HepG2 (cell line): ENCODE measurements around the gene CKMT1A. TPM values are rescaled to one million over a fixed set of nuclear protein-coding genes. Genes with fewer than 3 reads are reported as not detected.

ENCODE experiments used
- ATAC-seq: fragments of 200-7000 bp; cut with Tn5 transposase; 3 replicates; pipeline ENCODE4 v1.9.1; 2020; ENCODE audit warnings: mild to moderate bottlenecking, moderate library complexity
- BruUV-seq: library from RNA; stranded (reverse); fragments of 400-500 nt; replicated peaks from 2 replicates; lab custom pipeline; 2021; lab: Mats Ljungman, UMichigan
- CTCF ChIA-PET: fragments of 300-600 bp; formaldehyde crosslinking; extraction: SDS; loops from one replicate; lab custom pipeline; 2021; ENCODE audit warnings: low total read pairs, inconsistent platforms, low intra/inter-chr PET ratio; lab: Yijun Ruan, JAX
- POLR2A ChIA-PET: fragments of 350-600 bp; sonication (Branson Sonifier 250); formaldehyde crosslinking; loops from one replicate; lab custom pipeline; 2020; ENCODE audit warnings: antibody characterized with exemption, inconsistent platforms; lab: Yijun Ruan, JAX
- DNase-seq: peaks from one replicate; pipeline ENCODE4 v3.0.0-alpha.2; 2015; ENCODE audit warnings: low spot score
- FAIRE-seq: peaks from 3 replicates; lab custom pipeline; 2011; peaks lifted over from hg19 to GRCh38; lab: Jason Lieb, UNC
- H2AFZ ChIP-seq: one replicate; pipeline ENCODE4 v1.6.1; 2011; ENCODE audit warnings: low read length, inconsistent platforms
- H3K27ac ChIP-seq: fragments of 300-600 bp; 3 replicates; pipeline ENCODE4 v1.8.0; 2011; ENCODE audit warnings: mixed run types, mild to moderate bottlenecking, mixed read lengths, low read length, inconsistent platforms; ENCODE audit not compliant: insufficient read depth; ENCODE audit errors: extremely low read length
- H3K27me3 ChIP-seq, 2 experiments: fragments of 200-600 bp in 1 of 2; 2 replicates in 1 of 2; 3 replicates in 1 of 2; pipeline versions ENCODE4 v1.6.0 to v1.8.0; 2011; ENCODE audit warnings: low read length in 2 of 2, mild to moderate bottlenecking in 2 of 2, moderate library complexity in 2 of 2, inconsistent platforms in 1 of 2; ENCODE audit not compliant: insufficient read depth in 2 of 2, control insufficient read depth in 1 of 2
- H3K36me3 ChIP-seq, 2 experiments: fragments of 200-600 bp in 1 of 2; replicated peaks in 1 of 2; 2 replicates in 1 of 2; 3 replicates in 1 of 2; pipeline versions ENCODE4 v1.5.1 to v1.8.0; 2011; ENCODE audit warnings: low read length in 2 of 2, inconsistent platforms in 1 of 2; ENCODE audit not compliant: insufficient read depth in 2 of 2, control insufficient read depth in 1 of 2
- H3K4me1 ChIP-seq: 2 replicates; pipeline ENCODE4 v1.5.1; 2012; ENCODE audit warnings: low read length, inconsistent platforms; ENCODE audit not compliant: insufficient read depth
- H3K4me2 ChIP-seq: 2 replicates; pipeline ENCODE4 v1.6.0; 2011; ENCODE audit warnings: low read depth, low read length, inconsistent platforms
- H3K4me3 ChIP-seq, 3 experiments: fragments of 200-600 bp in 1 of 3; sonication (generic), shearing (Covaris generic) in 1 of 3; replicated peaks in 1 of 3; 2 replicates each; pipeline ENCODE4 v1.5.1; 2011 to 2016; ENCODE audit warnings: low read length in 3 of 3, inconsistent platforms in 2 of 3, low read depth in 2 of 3, mild to moderate bottlenecking in 2 of 3, control low read depth in 1 of 3, mixed read lengths in 1 of 3; ENCODE audit not compliant: insufficient read depth in 1 of 3
- H3K79me2 ChIP-seq: one replicate; pipeline ENCODE4 v1.6.1; 2011; ENCODE audit warnings: low read length, inconsistent platforms; ENCODE audit not compliant: insufficient read depth
- H3K9ac ChIP-seq: 2 replicates; pipeline ENCODE4 v1.6.0; 2011; ENCODE audit warnings: mild to moderate bottlenecking, low read depth, low read length, inconsistent platforms; ENCODE audit not compliant: insufficient read depth
- H3K9me3 ChIP-seq: 2 replicates; pipeline ENCODE4 v1.5.1; 2012; ENCODE audit warnings: mild to moderate bottlenecking, low read length
- H4K20me1 ChIP-seq: 2 replicates; pipeline ENCODE4 v1.6.0; 2011; ENCODE audit warnings: inconsistent platforms, mild to moderate bottlenecking, low read length, moderate library complexity; ENCODE audit not compliant: insufficient read depth
- ZKSCAN5 ChIP-seq: sonication (generic); formaldehyde crosslinking; IDR thresholded peaks from 2 replicates; pipeline ENCODE4 v1.5.1; 2020; ENCODE audit warnings: mild to moderate bottlenecking, missing genetic modification reagents
- WGBS: methylation state at CpG from one replicate; pipeline ENCODE4 v1.1.6; 2017; ENCODE audit warnings: low lambda C conversion rate; 5-methylcytosine and 5-hydroxymethylcytosine counted together
- in situ Hi-C: cut with HindIII; loops from 2 replicates; pipeline ENCODE4 v1.10.0; 2017; ENCODE audit warnings: low pct_unique_long_range_greater_than_20kb; ENCODE audit not compliant: extremely low pct_ligation_motif_present
- intact Hi-C: fragments of 100-400 bp; cut with micrococcal nuclease; formaldehyde crosslinking; loops from one replicate; pipeline ENCODE4 v1.10.0; 2022; ENCODE audit not compliant: unreplicated experiment
- polyA plus RNA-seq, 8 experiments: library from polyadenylated mRNA; depleted of rRNA in 3 of 8; stranded (reverse) in 7 of 8; unstranded in 1 of 8; fragments of >200 nt; fragmentation: Illumina TruSeq in 4 of 8; extraction: Trizol in 4 of 8; gene quantifications; 2 replicates each; pipeline versions ENCODE4 v1.2.1 to v1.2.3, GENCODE V29; 2011 to 2016; ENCODE audit warnings: low read depth in 4 of 8, missing spikeins in 1 of 8, mixed read lengths in 1 of 8; ENCODE audit not compliant: insufficient read depth in 1 of 8
- total RNA-seq, 5 experiments: library from RNA; depleted of rRNA; stranded (reverse); fragments of >200 nt; fragmentation: Illumina TruSeq; extraction: Trizol; gene quantifications; 2 replicates each; pipeline ENCODE4 v1.2.3, GENCODE V29; 2016; ENCODE audit warnings: low read depth in 1 of 5
- TF ChIP-seq, protein P1 (sequence below): sonication (generic); formaldehyde crosslinking; IDR thresholded peaks from 2 replicates; pipeline ENCODE4 v1.5.0; 2020; ENCODE audit warnings: mild to moderate bottlenecking, missing genetic modification reagents
- TF ChIP-seq, protein P2 (sequence below): sonication (generic); formaldehyde crosslinking; IDR thresholded peaks from 2 replicates; pipeline ENCODE4 v1.4.0; 2020; ENCODE audit warnings: missing genetic modification reagents
- TF ChIP-seq, protein P3 (sequence below), 2 experiments: fragments of 450-650 bp in 1 of 2; sonication (generic) in 1 of 2; formaldehyde crosslinking in 1 of 2; IDR thresholded peaks; 2 replicates each; pipeline versions ENCODE4 v1.6.1 to v1.8.0; 2016 to 2022; ENCODE audit warnings: antibody characterized with exemption in 1 of 2, mild to moderate bottlenecking in 1 of 2, missing genetic modification reagents in 1 of 2

The CKMT1A gene
- total and polyA plus RNA-seq, 2 of the 13 experiments (the other 11 are each of a cell fraction or from before 2014, with no cell fraction given) = 0.13 to 0.46 TPM

DNA sequence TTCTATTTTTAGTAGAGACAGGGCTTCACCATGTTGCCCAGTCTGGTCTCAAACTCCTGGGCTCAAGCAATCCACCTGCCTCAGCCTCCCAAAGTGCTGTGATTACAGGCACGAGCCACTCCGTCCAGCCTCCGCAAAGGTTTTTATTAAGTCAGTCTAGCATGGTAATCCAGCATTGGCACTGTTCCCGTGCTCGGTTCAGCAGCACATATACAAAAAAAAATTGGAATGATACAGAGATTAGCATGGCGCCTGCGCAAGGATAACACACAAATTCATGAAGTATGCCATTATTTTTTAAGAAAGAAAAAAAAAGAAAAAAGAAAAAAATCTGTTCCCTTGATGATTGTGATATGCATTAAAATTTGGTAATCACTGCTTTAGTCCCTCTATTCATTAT, 8.5 kb downstream of the CKMT1A start:
- ChIA-PET POLR2A (no interaction called here), CTCF (no interaction called here)
- Histone ChIP-seq H3K27me3 (no peaks in the 10 kb centered on the region), H3K4me2 (no peak overlapping the region), H3K36me3 (no peaks in the 10 kb centered on the region), H3K27ac (no peak overlapping the region), H3K9me3 (no peaks in the 10 kb centered on the region), H3K4me3 (no peak overlapping the region), H3K4me1 (no peaks in the 10 kb centered on the region), H3K79me2 (no peaks in the 10 kb centered on the region), H3K9ac (no peak overlapping the region), H2AFZ (no peak overlapping the region), H4K20me1 (no peaks in the 10 kb centered on the region)
- no TSS peak for BruUV-seq
- ATAC-seq (no peak), DNase-seq (no peak), FAIRE-seq (no peak)
- in situ Hi-C loops (no loop called here), intact Hi-C loops (no loop called here)
- TF ChIP-seq, protein P1, sequence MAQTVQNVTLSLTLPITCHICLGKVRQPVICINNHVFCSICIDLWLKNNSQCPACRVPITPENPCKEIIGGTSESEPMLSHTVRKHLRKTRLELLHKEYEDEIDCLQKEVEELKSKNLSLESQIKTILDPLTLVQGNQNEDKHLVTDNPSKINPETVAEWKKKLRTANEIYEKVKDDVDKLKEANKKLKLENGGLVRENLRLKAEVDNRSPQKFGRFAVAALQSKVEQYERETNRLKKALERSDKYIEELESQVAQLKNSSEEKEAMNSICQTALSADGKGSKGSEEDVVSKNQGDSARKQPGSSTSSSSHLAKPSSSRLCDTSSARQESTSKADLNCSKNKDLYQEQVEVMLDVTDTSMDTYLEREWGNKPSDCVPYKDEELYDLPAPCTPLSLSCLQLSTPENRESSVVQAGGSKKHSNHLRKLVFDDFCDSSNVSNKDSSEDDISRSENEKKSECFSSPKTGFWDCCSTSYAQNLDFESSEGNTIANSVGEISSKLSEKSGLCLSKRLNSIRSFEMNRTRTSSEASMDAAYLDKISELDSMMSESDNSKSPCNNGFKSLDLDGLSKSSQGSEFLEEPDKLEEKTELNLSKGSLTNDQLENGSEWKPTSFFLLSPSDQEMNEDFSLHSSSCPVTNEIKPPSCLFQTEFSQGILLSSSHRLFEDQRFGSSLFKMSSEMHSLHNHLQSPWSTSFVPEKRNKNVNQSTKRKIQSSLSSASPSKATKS (CRISPR knock-in tag) = no peak
- no peak for TF ChIP-seq ZKSCAN5 (CRISPR knock-in tag)
- TF ChIP-seq, protein P2, sequence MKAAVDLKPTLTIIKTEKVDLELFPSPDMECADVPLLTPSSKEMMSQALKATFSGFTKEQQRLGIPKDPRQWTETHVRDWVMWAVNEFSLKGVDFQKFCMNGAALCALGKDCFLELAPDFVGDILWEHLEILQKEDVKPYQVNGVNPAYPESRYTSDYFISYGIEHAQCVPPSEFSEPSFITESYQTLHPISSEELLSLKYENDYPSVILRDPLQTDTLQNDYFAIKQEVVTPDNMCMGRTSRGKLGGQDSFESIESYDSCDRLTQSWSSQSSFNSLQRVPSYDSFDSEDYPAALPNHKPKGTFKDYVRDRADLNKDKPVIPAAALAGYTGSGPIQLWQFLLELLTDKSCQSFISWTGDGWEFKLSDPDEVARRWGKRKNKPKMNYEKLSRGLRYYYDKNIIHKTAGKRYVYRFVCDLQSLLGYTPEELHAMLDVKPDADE (CRISPR knock-in tag) = no peak
- TF ChIP-seq, protein P3, sequence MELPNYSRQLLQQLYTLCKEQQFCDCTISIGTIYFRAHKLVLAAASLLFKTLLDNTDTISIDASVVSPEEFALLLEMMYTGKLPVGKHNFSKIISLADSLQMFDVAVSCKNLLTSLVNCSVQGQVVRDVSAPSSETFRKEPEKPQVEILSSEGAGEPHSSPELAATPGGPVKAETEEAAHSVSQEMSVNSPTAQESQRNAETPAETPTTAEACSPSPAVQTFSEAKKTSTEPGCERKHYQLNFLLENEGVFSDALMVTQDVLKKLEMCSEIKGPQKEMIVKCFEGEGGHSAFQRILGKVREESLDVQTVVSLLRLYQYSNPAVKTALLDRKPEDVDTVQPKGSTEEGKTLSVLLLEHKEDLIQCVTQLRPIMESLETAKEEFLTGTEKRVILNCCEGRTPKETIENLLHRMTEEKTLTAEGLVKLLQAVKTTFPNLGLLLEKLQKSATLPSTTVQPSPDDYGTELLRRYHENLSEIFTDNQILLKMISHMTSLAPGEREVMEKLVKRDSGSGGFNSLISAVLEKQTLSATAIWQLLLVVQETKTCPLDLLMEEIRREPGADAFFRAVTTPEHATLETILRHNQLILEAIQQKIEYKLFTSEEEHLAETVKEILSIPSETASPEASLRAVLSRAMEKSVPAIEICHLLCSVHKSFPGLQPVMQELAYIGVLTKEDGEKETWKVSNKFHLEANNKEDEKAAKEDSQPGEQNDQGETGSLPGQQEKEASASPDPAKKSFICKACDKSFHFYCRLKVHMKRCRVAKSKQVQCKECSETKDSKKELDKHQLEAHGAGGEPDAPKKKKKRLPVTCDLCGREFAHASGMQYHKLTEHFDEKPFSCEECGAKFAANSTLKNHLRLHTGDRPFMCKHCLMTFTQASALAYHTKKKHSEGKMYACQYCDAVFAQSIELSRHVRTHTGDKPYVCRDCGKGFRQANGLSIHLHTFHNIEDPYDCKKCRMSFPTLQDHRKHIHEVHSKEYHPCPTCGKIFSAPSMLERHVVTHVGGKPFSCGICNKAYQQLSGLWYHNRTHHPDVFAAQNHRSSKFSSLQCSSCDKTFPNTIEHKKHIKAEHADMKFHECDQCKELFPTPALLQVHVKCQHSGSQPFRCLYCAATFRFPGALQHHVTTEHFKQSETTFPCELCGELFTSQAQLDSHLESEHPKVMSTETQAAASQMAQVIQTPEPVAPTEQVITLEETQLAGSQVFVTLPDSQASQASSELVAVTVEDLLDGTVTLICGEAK (IDR thresholded peaks at IDR 0.05) = no peak
- TF ChIP-seq, protein P3 (CRISPR knock-in tag; IDR thresholded peaks at IDR 0.05) = no peak
- WGBS = 44% methylated on average over 7 of the region's 7 CpGs
